Measurements from ENCODE around the gene BEGAIN. TPM values are rescaled to one million over a fixed set of nuclear protein-coding genes. Genes with fewer than 3 reads are reported as not detected.

BEGAIN gene
- total RNA-seq, 1 donor from 2014 or later, result 1.9 TPM

DNA sequence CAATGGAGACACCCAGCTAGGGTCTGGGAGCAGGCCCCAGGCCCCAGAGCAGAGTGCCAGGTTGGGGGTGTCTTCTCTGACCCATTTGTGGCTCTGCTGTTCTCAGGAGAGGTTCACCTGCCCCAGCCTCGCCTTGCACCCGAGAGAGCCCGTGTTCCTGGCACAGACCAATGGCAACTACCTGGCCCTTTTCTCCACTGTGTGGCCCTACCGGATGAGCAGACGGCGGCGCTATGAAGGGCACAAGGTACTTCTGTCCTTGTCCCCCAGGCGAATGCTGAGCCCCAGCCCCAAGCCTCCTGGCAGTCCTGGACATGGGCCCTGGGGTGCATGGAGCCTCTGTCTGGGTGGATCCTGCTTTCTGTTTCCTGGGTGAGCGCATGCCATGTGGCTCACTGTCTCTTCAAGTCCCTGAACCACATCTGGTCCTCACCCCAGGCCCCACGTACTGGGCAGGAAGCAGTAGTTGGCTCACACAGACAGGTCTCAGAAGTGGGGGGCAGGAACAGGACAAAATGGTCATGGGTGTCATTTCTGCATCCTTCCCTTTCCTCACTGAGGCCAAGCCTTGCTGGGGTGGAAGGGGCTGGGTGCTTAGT lies 58.2 kb downstream of the BEGAIN start:
- no peaks in the 10 kb centered on the region for H3K9me3 ChIP-seq (replicated peaks)
- TF ChIP-seq, protein P1, sequence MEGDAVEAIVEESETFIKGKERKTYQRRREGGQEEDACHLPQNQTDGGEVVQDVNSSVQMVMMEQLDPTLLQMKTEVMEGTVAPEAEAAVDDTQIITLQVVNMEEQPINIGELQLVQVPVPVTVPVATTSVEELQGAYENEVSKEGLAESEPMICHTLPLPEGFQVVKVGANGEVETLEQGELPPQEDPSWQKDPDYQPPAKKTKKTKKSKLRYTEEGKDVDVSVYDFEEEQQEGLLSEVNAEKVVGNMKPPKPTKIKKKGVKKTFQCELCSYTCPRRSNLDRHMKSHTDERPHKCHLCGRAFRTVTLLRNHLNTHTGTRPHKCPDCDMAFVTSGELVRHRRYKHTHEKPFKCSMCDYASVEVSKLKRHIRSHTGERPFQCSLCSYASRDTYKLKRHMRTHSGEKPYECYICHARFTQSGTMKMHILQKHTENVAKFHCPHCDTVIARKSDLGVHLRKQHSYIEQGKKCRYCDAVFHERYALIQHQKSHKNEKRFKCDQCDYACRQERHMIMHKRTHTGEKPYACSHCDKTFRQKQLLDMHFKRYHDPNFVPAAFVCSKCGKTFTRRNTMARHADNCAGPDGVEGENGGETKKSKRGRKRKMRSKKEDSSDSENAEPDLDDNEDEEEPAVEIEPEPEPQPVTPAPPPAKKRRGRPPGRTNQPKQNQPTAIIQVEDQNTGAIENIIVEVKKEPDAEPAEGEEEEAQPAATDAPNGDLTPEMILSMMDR (IDR thresholded peaks at IDR 0.05; ENCODE audit: borderline replicate concordance), result no peak
- no peak overlapping the region for H3K27ac ChIP-seq (replicated peaks)
- H3K36me3 ChIP-seq, result peaks cover 40% of the 10 kb centered on the region
- H3K4me3 ChIP-seq, result no peak overlapping the region
- H3K4me1 ChIP-seq, result peaks cover 7% of the 10 kb centered on the region
- DNase-seq, result peak; percentile 6
- intact Hi-C loops (cut with micrococcal nuclease), result loop anchor here (10.0 kb wide), 1 partner anchor 114 kb away; no protein-coding TSS in a partner anchor
- no peaks in the 10 kb centered on the region for H3K27me3 ChIP-seq (ENCODE audit: low read depth)

DNA sequence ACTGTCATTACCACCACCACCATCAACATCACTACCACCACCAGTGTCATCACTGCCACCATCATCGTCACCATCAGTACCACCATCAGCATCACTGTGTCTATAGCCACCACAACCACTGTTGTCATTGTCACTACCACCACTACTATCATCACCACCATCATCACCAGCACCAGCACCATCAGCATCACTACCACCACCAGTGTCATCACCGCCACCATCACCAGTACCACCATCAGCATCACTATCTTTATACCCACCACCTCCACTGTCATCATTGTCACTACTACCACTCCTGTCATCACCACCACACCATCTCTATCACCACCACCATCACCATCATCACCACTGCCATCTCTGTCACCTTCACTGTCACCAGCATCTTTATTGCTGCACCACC lies 60.6 kb downstream of the BEGAIN start:
- H3K4me1 ChIP-seq, result no peaks in the 10 kb centered on the region
- H3K27ac ChIP-seq (replicated peaks), result no peak overlapping the region
- no peak overlapping the region for H3K4me3 ChIP-seq
- peak; percentile 3 for DNase-seq
- H3K36me3 ChIP-seq, result peaks cover 40% of the 10 kb centered on the region
- TF ChIP-seq, protein P1 (IDR thresholded peaks at IDR 0.05; ENCODE audit: borderline replicate concordance), result no peak
- H3K27me3 ChIP-seq (ENCODE audit: low read depth), result no peaks in the 10 kb centered on the region
- H3K9me3 ChIP-seq (replicated peaks), result no peaks in the 10 kb centered on the region
- intact Hi-C loops (cut with micrococcal nuclease), result loop anchor here (10.0 kb wide), 1 partner anchor 112 kb away; no protein-coding TSS in a partner anchor

DNA sequence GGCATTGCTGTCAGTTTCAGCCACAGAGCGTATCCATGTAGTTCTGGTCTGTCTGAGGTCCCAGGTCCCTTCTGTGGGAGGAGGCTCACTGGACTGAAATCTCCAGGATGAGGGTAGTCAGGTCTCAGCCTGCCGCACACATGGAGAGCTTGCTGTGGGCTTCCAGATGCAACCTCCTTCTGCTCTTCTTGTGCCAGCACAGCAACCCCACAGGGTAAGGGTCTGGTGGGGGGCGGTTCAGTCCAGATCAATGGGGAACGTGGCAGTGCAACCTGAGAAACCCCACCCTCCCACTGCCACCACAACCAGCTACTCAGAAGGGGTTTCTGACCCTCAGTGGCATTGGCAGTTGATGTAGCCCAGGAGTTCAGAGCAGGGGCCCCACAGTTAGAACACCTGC lies 61.2 kb downstream of the BEGAIN start:
- peak; percentile 3 for DNase-seq
- intact Hi-C loops (cut with micrococcal nuclease), result loop anchor here (10.0 kb wide), 1 partner anchor 111 kb away; no protein-coding TSS in a partner anchor
- Histone ChIP-seq H3K9me3 (replicated peaks) (no peaks in the 10 kb centered on the region), H3K27me3 (ENCODE audit: low read depth) (no peaks in the 10 kb centered on the region), H3K4me1 (no peaks in the 10 kb centered on the region), H3K27ac (replicated peaks) (no peak overlapping the region), H3K4me3 (no peak overlapping the region), H3K36me3 (peaks cover 40% of the 10 kb centered on the region)
- TF ChIP-seq, protein P1 (IDR thresholded peaks at IDR 0.05; ENCODE audit: borderline replicate concordance), result no peak

DNA sequence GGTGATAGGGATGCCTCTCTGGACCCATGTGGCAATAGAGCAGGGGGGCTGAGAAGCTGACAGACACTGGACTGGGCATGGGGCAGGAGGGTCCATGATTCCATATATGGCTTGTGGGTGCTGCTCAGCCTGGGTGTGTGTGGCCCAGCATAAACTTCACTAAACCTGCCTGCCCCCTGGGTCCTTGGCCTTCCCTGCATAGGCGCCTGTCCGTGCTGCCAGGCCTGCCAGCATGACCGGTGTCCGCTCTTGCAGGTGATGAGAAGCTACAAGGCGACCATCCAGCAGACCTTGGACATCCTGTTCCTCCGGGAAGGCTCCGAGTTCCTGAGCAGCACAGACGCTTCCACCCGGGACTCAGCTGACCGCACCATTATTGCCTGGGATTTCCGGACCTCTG lies 61.6 kb downstream of the BEGAIN start:
- TF ChIP-seq, protein P1 (IDR thresholded peaks at IDR 0.05; ENCODE audit: borderline replicate concordance), result no peak
- H3K36me3 ChIP-seq, result peaks cover 39% of the 10 kb centered on the region
- H3K4me3 ChIP-seq, result no peak overlapping the region
- H3K9me3 ChIP-seq (replicated peaks), result no peaks in the 10 kb centered on the region
- no peaks in the 10 kb centered on the region for H3K27me3 ChIP-seq (ENCODE audit: low read depth)
- no peak overlapping the region for H3K27ac ChIP-seq (replicated peaks)
- H3K4me1 ChIP-seq, result no peaks in the 10 kb centered on the region
- peak; percentile 9 for DNase-seq
- intact Hi-C loops (cut with micrococcal nuclease), result loop anchor here (10.0 kb wide), 1 partner anchor 111 kb away; no protein-coding TSS in a partner anchor

DNA sequence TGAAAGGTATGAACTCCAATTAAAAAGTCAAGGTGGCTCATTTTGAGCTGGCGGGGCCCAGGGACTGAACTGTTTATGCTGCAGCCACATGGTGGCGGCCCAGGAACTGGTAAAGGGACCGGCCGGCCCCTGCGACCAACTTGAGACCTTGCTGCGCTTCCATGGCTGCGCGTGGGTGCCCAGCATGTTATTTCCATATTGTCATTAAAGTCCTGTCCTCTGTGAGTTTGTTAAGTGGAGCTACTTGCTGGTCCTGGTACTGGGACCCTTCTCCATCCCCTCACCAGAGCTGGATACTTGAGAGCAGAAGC lies 62.3 kb downstream of the BEGAIN start:
- no peak for DNase-seq
- H3K4me3 ChIP-seq, result no peak overlapping the region
- TF ChIP-seq, protein P1 (IDR thresholded peaks at IDR 0.05; ENCODE audit: borderline replicate concordance), result no peak
- no peak overlapping the region for H3K27ac ChIP-seq (replicated peaks)
- no peaks in the 10 kb centered on the region for H3K9me3 ChIP-seq (replicated peaks)
- H3K27me3 ChIP-seq (ENCODE audit: low read depth), result no peaks in the 10 kb centered on the region
- H3K4me1 ChIP-seq, result no peaks in the 10 kb centered on the region
- H3K36me3 ChIP-seq, result peaks cover 33% of the 10 kb centered on the region
- intact Hi-C loops (cut with micrococcal nuclease), result loop anchor here (10.0 kb wide), 1 partner anchor 110 kb away; no protein-coding TSS in a partner anchor

All from left ventricle myocardium inferior (tissue), 1 donor.